ENCODE results near the gene DAP3.

Gene DAP3

DNA sequence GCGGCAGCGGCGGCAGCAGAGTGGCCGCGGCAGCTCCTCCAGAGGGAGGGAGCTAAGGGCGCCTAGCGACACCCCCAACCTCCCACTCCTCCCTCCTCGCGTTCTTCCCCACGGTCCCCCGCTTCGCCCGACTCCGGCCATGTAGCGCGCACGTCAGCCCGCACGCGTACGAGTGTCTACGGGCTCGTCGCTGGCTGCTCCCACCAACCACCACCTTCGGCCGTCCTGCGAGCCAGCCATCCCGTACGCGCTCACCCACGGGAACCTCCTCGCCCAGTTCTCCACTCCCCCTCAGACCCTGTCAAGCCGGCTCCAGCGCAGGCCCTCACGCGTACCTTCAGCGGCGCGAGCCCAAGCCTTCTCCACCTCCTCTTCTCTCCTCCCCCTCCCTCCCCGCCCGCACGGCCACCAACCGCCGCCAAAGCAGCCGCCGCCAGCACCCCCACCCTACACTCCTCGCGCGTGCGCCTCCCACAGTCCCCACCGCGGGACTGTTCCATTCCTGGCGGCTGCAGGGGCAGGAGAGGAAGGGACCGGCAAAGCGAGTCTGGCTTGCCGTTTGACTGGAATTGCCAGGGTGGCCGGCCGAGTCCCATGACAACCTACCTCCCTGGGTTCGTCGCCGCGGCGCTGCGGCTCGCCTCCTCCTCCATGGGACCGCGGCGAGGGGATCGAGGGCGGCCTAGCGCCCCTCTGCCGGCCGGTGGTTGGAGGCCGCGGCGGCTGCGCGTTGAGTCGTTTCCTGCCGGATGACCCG is 389 bp upstream of the DAP3 start, which contains the start of gene YY1AP1 (continued):
- TF ChIP-seq ZNF558 (tag by site-specific recombination; IDR thresholded peaks at IDR 0.05) (no peak), ZSCAN16 (tag by site-specific recombination; IDR thresholded peaks at IDR 0.05) (no peak), ZNF501 (tag by site-specific recombination; IDR thresholded peaks at IDR 0.05) (peak; percentile 96), ZNF132 (tag by site-specific recombination; IDR thresholded peaks at IDR 0.05; ENCODE audit: borderline replicate concordance) (no peak), ZSCAN23 (tag by site-specific recombination; IDR thresholded peaks at IDR 0.05) (peak; percentile 19; the same call in 1 of the 2 replicates), ZBTB7A (tag by site-specific recombination; IDR thresholded peaks at IDR 0.05; ENCODE audit: low read depth) (peak; percentile 96), KLF9 (tag by site-specific recombination; IDR thresholded peaks at IDR 0.05; ENCODE audit: low read depth) (peak; percentile 67; the same call in 1 of the 2 replicates), ZNF350 (tag by site-specific recombination; IDR thresholded peaks at IDR 0.05) (no peak), ZNF76 (tag by site-specific recombination; IDR thresholded peaks at IDR 0.05; ENCODE audit: borderline replicate concordance, low read depth) (peak; percentile 95), YY1 (tag by site-specific recombination; IDR thresholded peaks at IDR 0.05) (peak; percentile 85), MEIS1 (CRISPR knock-in tag; IDR thresholded peaks at IDR 0.05; ENCODE audit: borderline replicate concordance) (no peak), OSR2 (tag by site-specific recombination; IDR thresholded peaks at IDR 0.05) (0 out of 2 replicates have a peak, but pooled peaks have one; percentile 5), ZNF585B (tag by site-specific recombination; IDR thresholded peaks at IDR 0.05) (no peak), FEZF1 (tag by site-specific recombination; IDR thresholded peaks at IDR 0.05) (no peak), ZNF112 (tag by site-specific recombination; IDR thresholded peaks at IDR 0.05) (no peak), ZFHX2 (tag by site-specific recombination; conservative IDR thresholded peaks at IDR 0.05) (peak; percentile 98), ZNF202 (tag by site-specific recombination; IDR thresholded peaks at IDR 0.05; ENCODE audit: borderline replicate concordance) (no peak), ZNF391 (tag by site-specific recombination; IDR thresholded peaks at IDR 0.05; ENCODE audit: borderline replicate concordance, low read depth) (peak; percentile 67), ZNF707 (tag by site-specific recombination; IDR thresholded peaks at IDR 0.05) (no peak), WT1 (tag by site-specific recombination; IDR thresholded peaks at IDR 0.05) (peak; percentile 44), SP2 (tag by site-specific recombination; IDR thresholded peaks at IDR 0.05) (peak; percentile 58)
- TF ChIP-seq, protein P1, sequence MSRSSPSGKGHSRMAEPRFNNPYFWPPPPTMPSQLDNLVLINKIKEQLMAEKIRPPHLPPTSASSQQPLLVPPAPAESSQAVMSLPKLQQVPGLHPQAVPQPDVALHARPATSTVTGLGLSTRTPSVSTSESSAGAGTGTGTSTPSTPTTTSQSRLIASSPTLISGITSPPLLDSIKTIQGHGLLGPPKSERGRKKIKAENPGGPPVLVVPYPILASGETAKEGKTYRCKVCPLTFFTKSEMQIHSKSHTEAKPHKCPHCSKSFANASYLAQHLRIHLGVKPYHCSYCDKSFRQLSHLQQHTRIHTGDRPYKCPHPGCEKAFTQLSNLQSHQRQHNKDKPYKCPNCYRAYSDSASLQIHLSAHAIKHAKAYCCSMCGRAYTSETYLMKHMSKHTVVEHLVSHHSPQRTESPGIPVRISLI (tag by site-specific recombination; IDR thresholded peaks at IDR 0.05): peak; percentile 71; the same call in 1 of the 2 replicates
- TF ChIP-seq, protein P2, sequence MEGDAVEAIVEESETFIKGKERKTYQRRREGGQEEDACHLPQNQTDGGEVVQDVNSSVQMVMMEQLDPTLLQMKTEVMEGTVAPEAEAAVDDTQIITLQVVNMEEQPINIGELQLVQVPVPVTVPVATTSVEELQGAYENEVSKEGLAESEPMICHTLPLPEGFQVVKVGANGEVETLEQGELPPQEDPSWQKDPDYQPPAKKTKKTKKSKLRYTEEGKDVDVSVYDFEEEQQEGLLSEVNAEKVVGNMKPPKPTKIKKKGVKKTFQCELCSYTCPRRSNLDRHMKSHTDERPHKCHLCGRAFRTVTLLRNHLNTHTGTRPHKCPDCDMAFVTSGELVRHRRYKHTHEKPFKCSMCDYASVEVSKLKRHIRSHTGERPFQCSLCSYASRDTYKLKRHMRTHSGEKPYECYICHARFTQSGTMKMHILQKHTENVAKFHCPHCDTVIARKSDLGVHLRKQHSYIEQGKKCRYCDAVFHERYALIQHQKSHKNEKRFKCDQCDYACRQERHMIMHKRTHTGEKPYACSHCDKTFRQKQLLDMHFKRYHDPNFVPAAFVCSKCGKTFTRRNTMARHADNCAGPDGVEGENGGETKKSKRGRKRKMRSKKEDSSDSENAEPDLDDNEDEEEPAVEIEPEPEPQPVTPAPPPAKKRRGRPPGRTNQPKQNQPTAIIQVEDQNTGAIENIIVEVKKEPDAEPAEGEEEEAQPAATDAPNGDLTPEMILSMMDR (tag by site-specific recombination; IDR thresholded peaks at IDR 0.05): no peak; the same call in 1 of the 2 replicates
- TF ChIP-seq, protein P3, sequence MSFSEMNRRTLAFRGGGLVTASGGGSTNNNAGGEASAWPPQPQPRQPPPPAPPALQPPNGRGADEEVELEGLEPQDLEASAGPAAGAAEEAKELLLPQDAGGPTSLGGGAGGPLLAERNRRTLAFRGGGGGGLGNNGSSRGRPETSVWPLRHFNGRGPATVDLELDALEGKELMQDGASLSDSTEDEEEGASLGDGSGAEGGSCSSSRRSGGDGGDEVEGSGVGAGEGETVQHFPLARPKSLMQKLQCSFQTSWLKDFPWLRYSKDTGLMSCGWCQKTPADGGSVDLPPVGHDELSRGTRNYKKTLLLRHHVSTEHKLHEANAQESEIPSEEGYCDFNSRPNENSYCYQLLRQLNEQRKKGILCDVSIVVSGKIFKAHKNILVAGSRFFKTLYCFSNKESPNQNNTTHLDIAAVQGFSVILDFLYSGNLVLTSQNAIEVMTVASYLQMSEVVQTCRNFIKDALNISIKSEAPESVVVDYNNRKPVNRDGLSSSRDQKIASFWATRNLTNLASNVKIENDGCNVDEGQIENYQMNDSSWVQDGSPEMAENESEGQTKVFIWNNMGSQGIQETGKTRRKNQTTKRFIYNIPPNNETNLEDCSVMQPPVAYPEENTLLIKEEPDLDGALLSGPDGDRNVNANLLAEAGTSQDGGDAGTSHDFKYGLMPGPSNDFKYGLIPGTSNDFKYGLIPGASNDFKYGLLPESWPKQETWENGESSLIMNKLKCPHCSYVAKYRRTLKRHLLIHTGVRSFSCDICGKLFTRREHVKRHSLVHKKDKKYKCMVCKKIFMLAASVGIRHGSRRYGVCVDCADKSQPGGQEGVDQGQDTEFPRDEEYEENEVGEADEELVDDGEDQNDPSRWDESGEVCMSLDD (tag by site-specific recombination; IDR thresholded peaks at IDR 0.05): peak; percentile 70; the same call in 1 of the 2 replicates
- TF ChIP-seq, protein P4, sequence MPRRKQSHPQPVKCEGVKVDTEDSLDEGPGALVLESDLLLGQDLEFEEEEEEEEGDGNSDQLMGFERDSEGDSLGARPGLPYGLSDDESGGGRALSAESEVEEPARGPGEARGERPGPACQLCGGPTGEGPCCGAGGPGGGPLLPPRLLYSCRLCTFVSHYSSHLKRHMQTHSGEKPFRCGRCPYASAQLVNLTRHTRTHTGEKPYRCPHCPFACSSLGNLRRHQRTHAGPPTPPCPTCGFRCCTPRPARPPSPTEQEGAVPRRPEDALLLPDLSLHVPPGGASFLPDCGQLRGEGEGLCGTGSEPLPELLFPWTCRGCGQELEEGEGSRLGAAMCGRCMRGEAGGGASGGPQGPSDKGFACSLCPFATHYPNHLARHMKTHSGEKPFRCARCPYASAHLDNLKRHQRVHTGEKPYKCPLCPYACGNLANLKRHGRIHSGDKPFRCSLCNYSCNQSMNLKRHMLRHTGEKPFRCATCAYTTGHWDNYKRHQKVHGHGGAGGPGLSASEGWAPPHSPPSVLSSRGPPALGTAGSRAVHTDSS (tag by site-specific recombination; IDR thresholded peaks at IDR 0.05): peak; percentile 49
- TF ChIP-seq, protein P5, sequence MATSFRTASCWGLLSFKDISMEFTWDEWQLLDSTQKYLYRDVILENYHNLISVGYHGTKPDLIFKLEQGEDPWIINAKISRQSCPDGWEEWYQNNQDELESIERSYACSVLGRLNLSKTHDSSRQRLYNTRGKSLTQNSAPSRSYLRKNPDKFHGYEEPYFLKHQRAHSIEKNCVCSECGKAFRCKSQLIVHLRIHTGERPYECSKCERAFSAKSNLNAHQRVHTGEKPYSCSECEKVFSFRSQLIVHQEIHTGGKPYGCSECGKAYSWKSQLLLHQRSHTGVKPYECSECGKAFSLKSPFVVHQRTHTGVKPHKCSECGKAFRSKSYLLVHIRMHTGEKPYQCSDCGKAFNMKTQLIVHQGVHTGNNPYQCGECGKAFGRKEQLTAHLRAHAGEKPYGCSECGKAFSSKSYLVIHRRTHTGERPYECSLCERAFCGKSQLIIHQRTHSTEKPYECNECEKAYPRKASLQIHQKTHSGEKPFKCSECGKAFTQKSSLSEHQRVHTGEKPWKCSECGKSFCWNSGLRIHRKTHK (tag by site-specific recombination; IDR thresholded peaks at IDR 0.05): no peak
